KBM-7 (cell line): ENCODE measurements around the gene PLA2G1B.

Experiments
- DNase-seq: peaks from one replicate; pipeline ENCODE4 v3.0.0-alpha.2; 2015
- in situ Hi-C: fragments of 300-500 bp; cut with MboI; formaldehyde crosslinking; loops from 2 replicates; pipeline ENCODE4 v1.14.3; 2020; ENCODE audit warnings: low sequenced_read_pairs, low pct_unique_long_range_greater_than_20kb, mixed read lengths

The PLA2G1B gene

DNA sequence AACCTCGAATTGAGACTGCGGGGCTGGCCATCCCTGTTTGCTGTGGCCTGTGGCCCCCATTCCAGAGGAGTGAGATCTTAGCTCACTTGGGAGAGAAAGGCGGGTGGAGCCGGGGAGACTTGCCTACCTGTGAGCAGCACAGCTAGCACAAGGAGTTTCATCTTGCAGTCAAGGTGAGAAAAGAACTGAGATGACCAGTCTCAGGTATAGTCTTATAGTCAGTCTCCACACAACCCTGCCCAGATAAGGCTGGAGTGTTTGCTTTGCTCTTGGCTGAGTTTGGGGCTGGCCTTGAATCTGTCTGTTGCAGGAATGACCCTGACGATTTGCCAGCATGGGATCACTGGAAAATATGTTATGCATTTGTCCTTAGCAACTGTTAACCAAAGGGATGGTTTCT, at the start of gene PLA2G1B:
PLA2G1B (minus strand) TSS at position 187 of the 400 bp plus-strand sequence; CDS start at position 161, 26 bp downstream.
- in situ Hi-C loops: no loop called here
- DNase-seq: no peak

DNA sequence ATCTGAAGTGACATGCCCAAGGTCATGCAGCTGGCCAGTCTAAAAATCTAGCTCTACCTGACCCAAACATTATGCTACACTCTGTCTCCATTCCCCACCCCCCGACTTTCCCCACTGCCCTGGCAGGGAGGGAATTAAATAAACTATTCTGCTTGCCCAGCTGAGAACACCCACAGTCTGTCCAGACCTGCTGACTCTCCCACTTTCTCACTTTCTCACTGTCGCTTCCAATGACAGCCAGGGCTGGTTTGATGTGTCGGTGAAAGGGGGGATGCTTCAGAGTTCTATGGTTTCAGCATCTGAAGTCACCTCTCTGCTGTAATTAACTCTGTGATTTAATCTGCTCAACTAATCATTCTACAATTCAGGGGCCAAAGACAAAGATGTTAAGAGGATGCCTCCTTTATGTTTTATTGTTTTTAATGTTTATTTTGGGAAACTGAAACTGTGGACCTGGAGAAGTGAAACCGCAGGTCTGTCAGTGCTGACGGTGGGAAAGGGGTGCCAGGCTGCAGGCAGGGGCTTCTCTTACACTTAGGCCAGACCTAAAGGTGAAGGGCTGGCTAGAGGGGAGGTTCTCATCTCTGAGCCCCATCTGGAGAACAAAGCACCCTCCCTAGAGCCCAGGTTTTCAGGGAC, 49.5 kb upstream of the PLA2G1B start:
- no peak for DNase-seq
- in situ Hi-C loops: no loop called here

DNA sequence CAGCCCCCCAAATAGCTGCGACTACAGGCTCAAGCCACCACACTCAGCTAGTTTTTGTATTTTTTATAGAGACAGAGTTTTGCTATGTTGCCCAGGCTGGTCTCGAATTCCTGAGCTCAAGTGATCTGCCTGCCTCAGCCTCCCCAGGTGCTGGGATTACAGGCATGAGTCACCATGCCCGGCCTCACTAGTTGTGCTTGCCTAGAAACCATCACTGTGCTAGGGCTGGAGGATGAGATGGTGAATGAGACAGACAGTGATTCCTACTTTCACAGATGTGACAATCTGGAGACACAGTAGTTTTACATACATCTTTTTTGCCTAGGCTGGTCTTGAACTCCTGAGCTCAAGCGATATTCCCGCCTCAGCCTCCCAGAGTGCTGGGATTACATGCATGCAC, 48.8 kb upstream of the PLA2G1B start:
- in situ Hi-C loops: no loop called here
- DNase-seq: no peak

DNA sequence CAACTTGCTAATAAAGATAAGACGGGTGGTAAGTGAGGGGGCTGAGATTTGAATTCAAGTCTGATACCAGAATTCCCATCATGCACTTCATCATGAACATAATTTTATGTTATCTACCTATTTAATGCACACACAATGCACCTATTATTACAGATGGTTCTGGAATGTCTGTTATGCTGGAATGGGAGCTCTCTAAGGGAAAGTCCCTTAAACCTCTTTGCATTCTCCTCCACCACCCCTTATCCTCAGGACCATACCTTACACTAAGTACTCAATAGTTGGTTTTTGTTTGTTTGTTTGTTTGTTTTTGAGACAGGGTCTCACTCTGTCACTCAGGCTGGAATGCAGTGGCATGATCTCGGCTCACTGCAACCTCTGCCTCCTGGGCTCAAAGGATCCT, 48.4 kb upstream of the PLA2G1B start:
- in situ Hi-C loops: no loop called here
- no peak for DNase-seq

DNA sequence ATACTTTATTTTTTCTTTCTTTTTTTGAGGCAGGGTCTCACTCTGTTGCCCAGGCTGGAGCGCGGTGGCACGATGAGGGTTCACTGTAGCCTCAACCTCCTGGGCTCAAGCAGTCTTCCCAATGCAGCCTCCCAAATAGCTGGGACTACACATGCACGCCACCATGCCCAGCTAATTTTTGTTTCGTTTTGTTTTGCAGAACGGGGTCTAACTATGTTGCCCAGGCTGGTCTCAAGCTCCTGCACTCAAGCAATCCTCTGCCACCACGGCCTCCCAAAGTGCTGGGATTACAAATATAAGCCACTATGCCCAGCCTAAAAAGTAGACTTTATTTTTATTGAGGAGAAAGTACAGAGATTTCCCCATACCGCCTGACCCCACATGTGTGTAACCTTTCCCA, 46.1 kb upstream of the PLA2G1B start:
- in situ Hi-C loops: no loop called here
- DNase-seq: no peak

DNA sequence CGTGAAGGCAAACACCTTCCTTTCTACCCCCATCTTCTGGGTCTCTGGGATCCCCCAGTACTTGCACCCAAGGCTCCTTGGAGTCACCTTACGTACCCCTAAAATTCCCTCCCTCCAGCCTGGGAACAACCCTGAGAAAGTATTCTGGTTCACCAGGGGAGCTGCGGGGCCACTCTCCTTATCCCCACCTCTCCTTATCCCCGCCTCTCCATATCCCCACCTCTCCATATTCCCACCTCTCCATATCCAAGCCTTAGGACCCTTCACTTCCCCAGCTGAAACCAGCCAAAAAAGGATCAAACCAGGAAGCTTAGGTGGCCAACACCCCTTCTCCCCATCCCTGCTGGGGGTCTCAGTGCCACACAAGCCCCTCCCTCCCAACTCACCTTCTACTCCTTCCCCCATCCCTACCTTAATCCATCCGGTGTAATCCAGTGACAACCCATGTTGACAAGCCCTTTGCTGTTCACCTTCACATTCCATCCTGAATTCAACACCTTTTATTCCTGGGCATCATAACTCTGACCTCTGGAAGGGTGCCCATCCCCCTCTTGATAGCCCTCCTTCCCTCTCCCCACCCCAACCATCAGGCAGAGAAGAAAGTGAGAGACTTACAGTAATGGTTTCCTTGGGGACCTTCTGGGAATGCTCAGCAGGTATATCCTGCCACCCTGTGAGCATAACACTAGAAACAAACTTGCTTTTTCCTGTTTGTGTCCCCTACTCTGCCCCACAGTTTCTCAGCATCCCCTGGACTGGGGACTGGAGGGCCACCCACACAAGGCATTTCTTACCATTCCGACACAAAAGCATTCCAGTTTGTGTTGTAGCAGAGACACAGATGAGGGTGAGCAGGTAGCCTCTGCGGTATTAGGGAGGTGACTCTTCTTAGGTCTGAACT, 43.0 kb upstream of the PLA2G1B start:
- in situ Hi-C loops: no loop called here
- no peak for DNase-seq

DNA sequence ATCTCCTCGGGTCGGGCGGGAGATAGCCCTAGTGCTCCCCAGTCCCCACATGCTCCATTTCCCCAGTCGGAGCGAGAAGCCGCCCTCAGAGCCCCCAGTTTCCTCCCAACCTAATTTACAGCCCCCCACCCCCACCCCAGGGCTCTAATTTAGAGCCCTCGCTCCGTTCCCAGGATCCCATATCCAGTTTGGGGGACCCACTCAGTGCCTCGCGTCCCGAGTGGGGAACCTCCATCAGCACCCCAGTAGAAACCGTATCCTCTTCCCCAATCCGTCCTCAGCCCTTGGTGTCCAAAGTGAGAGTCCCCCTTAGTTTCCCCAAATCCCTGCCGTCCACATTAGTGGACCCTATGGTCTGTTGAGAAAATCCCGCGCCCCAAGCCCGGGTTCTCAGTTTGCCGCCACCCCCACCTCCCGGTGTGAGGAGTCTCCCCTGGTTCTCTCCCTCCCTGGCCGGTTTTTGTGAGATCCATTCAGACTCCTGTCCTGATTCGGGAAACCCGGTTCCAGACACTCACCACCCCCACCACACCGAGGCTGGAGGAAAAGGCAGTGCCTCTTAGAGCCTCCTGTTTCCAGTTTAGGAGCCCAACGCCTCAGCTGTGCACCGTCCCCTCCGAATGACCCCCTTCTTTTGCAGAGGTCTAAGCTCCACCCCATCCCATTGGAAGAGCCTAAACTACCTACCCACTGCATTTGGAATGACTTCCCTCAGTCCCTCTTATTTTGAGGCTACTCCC, 42.2 kb upstream of the PLA2G1B start:
- no peak for DNase-seq
- in situ Hi-C loops: no loop called here

DNA sequence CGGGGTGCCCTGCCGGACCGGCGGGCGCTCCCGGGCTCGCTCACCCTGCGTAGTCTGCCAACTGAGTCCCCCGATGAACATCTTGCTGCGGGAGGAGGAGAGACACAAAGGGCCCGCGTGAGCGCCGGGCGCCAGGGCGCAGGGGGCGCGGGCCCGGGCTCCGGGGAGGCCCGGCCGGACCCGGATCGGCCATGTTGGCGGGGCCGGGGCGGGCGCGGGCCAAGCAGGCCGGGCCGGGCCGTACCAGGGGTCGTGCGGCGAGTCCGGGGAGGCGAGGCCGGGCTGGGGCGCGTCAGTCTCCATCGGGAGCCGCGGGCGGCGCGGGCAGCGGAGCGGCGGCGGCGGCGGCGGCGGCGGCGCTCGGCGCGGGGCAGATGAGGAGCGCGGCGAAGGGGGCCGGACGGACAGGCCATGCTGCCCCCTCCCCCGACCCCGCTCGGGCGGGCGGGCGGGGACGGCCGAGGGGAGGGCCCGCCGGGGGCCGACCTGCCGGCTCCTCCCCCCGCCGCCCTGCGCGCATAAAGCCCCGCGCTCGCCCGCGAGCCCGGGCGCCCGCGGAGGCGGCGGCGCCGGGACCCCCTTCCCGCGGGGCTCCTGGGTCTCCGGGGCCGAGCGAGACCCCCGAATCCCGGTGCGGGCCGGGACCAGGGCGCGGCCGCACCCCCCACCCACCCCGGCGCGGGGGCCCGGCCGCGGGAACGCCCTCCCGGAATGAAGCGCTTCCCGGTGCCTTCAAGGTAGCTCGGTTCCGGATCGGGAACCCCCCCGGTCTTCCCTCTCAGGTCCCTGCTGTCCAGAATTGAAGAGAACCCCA, 41.4 kb upstream of the PLA2G1B start, which contains the start of gene MSI1:
MSI1 (minus strand) TSS at position 376 of the 814 bp plus-strand sequence; CDS start at position 303, 73 bp downstream.
- DNase-seq: no peak
- in situ Hi-C loops: no loop called here

DNA sequence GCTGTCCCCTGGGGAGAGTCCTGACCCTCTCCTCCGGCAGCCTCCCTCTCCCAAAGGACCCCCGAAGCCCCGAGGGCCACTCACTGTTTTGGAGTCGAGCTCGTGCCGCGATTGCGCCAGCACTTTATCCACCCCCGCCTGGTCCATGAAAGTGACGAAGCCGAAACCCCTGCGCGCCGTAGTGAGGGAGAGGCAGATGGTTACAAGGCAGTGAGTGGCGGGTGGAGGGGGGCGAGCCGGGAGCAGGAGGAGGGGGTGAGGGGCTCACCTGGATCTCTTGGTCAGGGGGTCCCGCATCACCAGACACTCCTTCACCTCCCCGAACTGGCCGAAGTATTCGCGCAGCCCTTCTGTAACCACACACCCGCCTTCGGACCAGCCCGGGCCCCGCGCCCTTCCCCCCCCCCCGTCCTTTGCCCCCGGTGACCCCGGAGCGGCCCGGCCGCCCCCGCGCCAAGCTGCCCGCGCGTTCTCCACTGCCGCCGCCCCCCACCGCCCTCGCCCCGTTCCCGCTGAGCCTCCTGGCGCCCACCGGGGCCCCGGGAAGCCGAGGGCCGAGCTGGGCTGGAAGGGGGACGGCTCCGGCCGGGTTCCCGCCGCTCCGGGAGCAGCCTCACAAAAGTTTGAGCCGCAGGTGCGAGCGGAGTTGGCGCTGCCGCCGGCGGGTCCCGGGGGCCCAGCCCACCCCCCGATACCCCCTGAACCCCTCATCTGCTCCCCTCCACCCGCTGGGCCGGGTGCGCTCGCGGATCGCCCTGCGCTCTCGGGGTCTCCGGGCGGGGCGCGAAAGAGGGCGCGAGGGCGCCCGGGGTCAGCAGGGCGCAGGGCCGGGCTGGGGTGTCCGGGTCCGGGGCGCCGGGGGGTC, 40.6 kb upstream of the PLA2G1B start:
- DNase-seq: no peak
- in situ Hi-C loops: no loop called here

DNA sequence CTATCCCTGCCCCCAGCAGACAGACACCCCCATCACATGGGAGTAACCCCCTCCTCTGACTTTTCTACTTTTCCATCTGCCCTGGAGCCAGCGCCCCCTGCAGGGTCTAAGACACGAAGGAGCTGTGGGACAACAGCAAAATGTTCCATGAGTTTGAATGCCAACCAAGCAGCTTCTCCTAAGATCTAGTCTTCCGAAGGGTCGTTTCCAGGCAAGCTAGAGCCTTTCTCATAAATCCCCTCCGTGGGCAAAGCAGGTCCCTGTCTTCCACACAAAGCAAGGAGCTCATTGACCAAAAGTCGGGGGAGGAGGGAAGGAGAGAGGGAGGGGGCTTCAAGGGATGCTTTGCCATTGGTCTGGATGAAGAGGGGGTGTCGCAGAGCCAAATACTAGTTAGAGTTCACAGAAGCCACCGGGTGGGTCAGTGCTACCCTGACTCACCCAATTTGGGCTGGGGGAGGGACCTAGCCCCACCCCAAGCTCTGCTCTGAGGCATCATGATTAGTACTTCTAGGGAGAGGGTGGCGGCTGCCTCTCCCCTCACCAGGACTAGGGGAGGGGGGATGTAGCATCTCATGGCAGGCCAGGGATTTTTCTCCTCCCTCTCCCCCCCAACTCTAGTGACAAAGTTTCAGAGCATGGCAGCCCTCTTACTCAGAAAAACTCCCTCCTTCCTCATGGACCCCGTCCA, 39.8 kb upstream of the PLA2G1B start:
- DNase-seq: peak; percentile 12
- in situ Hi-C loops: no loop called here

DNA sequence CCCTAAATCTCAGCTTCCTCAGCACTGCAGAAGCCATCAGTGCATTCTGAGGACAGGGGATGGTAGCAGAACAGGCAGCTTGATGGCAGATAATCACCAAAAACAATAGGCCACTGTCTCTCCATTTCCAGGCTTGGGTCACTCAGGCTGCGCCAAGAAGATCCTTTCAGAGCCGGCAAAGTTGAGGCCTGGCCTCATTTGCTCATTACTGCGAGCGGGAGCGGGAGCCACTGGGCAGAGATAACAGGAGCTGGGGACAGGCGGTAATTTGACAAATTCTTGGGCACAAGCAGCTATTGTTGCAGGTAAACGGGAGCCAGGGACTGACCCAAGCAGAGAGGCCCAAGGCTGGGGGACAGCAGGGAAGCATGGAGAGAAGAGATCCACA, 39.3 kb upstream of the PLA2G1B start:
- DNase-seq: no peak
- in situ Hi-C loops: no loop called here

DNA sequence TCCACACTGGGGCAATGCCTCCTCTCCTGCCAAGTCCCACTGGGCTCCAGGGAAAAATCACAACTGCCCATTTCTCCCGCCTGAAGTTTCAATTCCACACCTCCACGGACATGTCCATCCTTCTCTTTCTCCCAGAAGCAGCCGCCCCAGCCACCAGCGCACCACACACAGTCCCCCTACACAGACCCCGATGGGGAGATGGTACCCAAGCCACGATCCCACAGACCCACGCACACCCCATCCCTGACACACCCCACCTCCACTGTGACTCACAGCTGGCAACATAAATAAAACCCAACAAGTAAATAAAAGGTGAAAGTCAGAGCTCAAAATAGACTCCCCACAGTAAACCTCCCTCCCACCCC, 38.7 kb upstream of the PLA2G1B start:
- DNase-seq: no peak

DNA sequence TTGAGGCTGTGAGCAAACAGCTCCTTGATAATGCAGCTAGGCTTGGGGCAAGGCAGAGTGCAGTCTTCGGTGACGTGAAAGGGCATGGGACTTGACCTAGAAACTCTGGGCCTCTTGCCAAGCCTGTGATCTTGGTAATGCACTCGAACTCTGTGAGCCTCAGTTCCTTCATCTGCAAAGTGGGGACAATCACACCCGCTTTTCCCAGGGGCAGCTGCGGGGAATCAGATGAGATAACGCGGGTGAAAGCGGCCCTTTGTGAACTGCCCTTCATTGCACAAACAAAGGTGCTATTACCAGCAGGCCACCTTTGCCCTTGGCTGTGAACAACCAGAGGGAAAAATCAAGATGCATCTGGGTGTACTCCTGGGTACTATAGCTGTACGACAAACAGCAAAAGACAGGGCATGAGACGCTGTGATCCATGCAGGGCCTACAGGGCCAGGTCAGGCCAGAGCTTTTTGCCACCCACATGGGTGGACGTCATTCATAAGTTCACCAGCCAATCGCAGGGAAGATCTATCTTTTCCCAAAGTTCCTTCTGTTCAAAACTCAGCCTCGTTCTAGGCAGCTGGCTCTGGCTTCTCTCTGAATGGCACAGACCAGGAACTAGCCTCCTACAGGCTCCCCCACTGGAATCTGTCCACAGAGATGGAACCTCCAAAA, 38.2 kb upstream of the PLA2G1B start:
- in situ Hi-C loops: no loop called here
- no peak for DNase-seq

More for the DNA sequence above, 38.7 kb upstream of the PLA2G1B start:
- in situ Hi-C loops: no loop called here

DNA sequence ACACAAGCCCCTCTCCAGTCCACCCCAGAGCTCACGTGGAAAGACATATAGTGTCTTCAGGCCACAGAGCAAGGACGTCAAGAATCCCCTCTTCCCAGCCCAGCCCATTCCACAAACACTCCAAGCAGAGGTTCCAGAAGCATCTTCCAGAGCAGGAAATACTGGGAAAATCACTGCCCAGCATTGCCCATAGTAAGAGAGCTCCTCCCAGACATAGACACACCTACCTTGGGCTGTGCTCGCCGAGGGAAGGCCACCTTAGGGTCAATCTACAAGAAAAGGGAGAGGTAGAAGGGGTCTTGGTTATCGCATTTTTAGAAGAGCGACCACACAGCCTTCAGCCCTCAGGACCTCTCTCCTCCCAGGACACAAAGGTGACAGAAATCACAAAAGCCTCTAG, 36.9 kb upstream of the PLA2G1B start:
- in situ Hi-C loops: no loop called here
- DNase-seq: no peak

DNA sequence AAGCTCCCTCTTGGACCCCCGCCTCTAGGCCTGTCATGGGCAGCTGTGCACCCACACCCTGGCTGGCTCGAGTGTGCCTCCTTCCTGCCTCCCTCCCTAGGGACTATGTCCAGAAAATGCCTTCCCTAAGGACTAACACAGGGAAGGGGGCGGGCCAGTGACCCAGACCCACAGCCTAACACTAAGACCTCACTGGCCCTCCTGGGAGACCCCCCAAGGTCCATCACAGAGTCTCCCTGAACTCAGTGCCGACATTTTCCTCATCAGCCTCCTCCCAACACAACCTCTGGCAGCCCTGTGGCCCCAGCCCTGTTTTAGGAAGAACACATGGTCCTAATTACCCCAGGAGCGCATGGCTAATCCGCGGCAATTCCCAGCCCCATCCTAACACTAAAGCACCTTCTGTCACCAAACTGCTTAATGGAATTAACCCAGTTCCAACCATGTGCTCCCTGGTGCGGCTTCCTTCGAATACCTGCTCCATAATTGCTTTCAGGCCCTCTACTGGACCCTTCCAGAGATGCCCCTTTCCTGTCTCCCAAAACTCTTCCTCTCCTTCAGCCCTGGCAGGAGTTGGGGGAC, 35.8 kb upstream of the PLA2G1B start:
- in situ Hi-C loops: no loop called here
- no peak for DNase-seq

DNA sequence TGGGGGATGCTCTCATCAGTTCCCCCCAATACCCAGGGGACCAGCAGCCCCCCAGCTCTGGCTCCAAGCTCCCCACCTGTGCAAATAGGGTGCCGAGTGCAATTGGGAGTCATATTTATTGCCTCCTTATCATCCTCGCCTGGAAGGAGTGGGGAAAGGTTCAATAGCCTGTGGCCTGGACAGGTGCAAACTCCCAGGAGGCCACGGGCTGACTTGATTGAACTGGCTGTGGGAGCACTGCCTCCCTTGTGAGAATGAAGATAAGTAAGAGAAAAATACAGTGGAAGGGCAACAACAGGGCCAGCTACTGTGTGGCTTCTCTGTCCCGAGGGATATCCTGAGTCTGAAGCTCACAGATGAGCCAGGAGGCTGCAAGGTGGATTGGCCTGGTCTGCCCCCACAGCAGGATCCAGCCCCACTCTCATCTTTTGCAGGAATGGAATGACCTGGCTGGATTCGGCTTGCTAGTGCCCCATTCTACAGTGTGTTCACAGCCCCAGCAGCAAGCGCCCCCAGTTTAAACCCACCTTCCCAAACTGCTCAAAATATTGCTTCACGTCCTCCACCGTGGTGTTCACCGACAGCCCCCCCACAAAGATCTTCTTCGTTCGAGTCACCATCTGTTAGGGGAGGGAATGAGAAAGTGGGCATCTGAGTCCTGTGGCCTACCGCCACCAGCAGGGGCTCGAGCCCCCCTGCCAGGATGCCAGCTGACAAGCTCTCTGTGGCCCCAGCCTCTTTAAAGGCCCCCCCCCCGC, 35.1 kb upstream of the PLA2G1B start:
- no peak for DNase-seq
- in situ Hi-C loops: no loop called here
